HCT116 (cell line): ENCODE data around the gene PGGHG. TPM values are rescaled to one million over a fixed set of nuclear protein-coding genes. Genes with fewer than 3 reads are reported as not detected.

Source experiments
- ATAC-seq: fragments of 200-7000 bp; cut with Tn5 transposase; 2 replicates; pipeline ENCODE4 v1.9.1; 2020; ENCODE audit warnings: mild to moderate bottlenecking, moderate library complexity
- BruUV-seq: library from RNA; stranded (reverse); fragments of 400-500 nt; replicated peaks from 2 replicates; lab custom pipeline; 2021; lab: Mats Ljungman, UMichigan
- CTCF ChIA-PET: fragments of 300-600 bp; sonication (Branson Sonifier 250); formaldehyde crosslinking; loops from one replicate; lab custom pipeline; 2021; ENCODE audit warnings: antibody characterized with exemption; lab: Charles Lee
- POLR2A ChIA-PET: fragments of 300-600, 350-600 bp; sonication (Branson Sonifier 250); formaldehyde crosslinking; loops from one replicate; lab custom pipeline; 2021; ENCODE audit warnings: antibody characterized with exemption; lab: Charles Lee
- RAD21 ChIA-PET, 2 experiments: fragments of 300-600 bp; sonication (Branson Sonifier 250); formaldehyde crosslinking; loops; one replicate each; lab custom pipeline; 2023; ENCODE audit warnings: low total read pairs in 2 of 2; ENCODE audit not compliant: uncharacterized antibody in 2 of 2, unreplicated experiment in 2 of 2, low non-redundant PET in 1 of 2; lab: Charles Lee
- DNase-seq: peaks from one replicate; pipeline ENCODE4 v3.0.0-alpha.2; 2010; ENCODE audit warnings: low read depth, low spot score
- H2AFZ ChIP-seq: fragments of 200-600 bp; shearing (Covaris generic), sonication (generic); 2 replicates; pipeline ENCODE4 v1.6.1; 2017; ENCODE audit warnings: low read depth, mixed run types, mixed read lengths, antibody characterized with exemption, low read length; ENCODE audit not compliant: poor library complexity, severe bottlenecking
- H3K27ac ChIP-seq: 2 replicates; pipeline ENCODE4 v1.5.1; 2012; ENCODE audit warnings: low read depth, low read length
- H3K27me3 ChIP-seq: fragments of 200-600 bp; sonication (generic); 2 replicates; pipeline ENCODE4 v1.6.1; 2016; ENCODE audit warnings: mixed run types, low read length, mixed read lengths; ENCODE audit not compliant: insufficient read depth
- H3K36me3 ChIP-seq, 2 experiments: fragments of 200-500 bp in 1 of 2; fragments of 200-600 bp in 1 of 2; sonication (Bioruptor generic) in 1 of 2; sonication (generic) in 1 of 2; 2 replicates each; pipeline versions ENCODE4 v1.5.1 to v1.6.1; 2014 to 2016; ENCODE audit warnings: low read length in 2 of 2, inconsistent platforms in 1 of 2, mixed read lengths in 1 of 2, mixed run types in 1 of 2; ENCODE audit not compliant: insufficient read depth in 2 of 2, control insufficient read depth in 1 of 2
- H3K4me1 ChIP-seq, 2 experiments: fragments of 200-600 bp in 1 of 2; sonication (generic) in 1 of 2; 2 replicates each; pipeline versions ENCODE4 v1.5.1 to v1.6.1; 2012 to 2017; ENCODE audit warnings: low read length in 2 of 2, inconsistent platforms in 1 of 2, mild to moderate bottlenecking in 1 of 2, mixed read lengths in 1 of 2, mixed run types in 1 of 2, moderate library complexity in 1 of 2; ENCODE audit not compliant: insufficient read depth in 2 of 2, control insufficient read depth in 1 of 2
- H3K4me2 ChIP-seq: fragments of 200-600 bp; sonication (generic); 2 replicates; pipeline ENCODE4 v1.6.1; 2017; ENCODE audit warnings: mixed run types, low read length, mixed read lengths
- H3K4me3 ChIP-seq, 2 experiments: fragments of 200-600 bp in 1 of 2; sonication (generic) in 1 of 2; replicated peaks in 1 of 2; 2 replicates each; pipeline ENCODE4 v1.5.1; 2011 to 2016; ENCODE audit warnings: low read length in 2 of 2, control low read depth in 1 of 2, low read depth in 1 of 2, mild to moderate bottlenecking in 1 of 2, mixed read lengths in 1 of 2, mixed run types in 1 of 2
- H3K79me2 ChIP-seq: fragments of 200-600 bp; sonication (generic); 2 replicates; pipeline ENCODE4 v1.6.1; 2017; ENCODE audit warnings: mild to moderate bottlenecking, mixed run types, low read length, moderate library complexity, mixed read lengths; ENCODE audit not compliant: insufficient read depth
- H3K9ac ChIP-seq: fragments of 200-600 bp; sonication (generic); 2 replicates; pipeline ENCODE4 v1.6.1; 2016; ENCODE audit warnings: low read length, mixed read lengths
- H3K9me2 ChIP-seq: fragments of 200-600 bp; sonication (generic), shearing (Covaris generic); 2 replicates; pipeline ENCODE4 v1.6.1; 2017; ENCODE audit warnings: mixed run types, mild to moderate bottlenecking, moderate library complexity; ENCODE audit not compliant: insufficient read depth
- H3K9me3 ChIP-seq, 2 experiments: fragments of 200-500 bp in 1 of 2; fragments of 200-600 bp in 1 of 2; sonication (Bioruptor generic) in 1 of 2; sonication (generic) in 1 of 2; 2 replicates each; pipeline ENCODE4 v1.6.1; 2014 to 2017; ENCODE audit warnings: low read length in 2 of 2, mixed read lengths in 2 of 2, inconsistent platforms in 1 of 2, low read depth in 1 of 2, mild to moderate bottlenecking in 1 of 2, mixed run types in 1 of 2, moderate library complexity in 1 of 2; ENCODE audit not compliant: control insufficient read depth in 1 of 2, insufficient read depth in 1 of 2
- H4K20me1 ChIP-seq: fragments of 200-600 bp; sonication (generic), shearing (Covaris generic); 2 replicates; pipeline ENCODE4 v1.6.1; 2017; ENCODE audit warnings: mixed run types, mild to moderate bottlenecking, moderate library complexity; ENCODE audit not compliant: insufficient read depth
- ATF3 ChIP-seq: IDR thresholded peaks from 2 replicates; pipeline ENCODE4 v1.6.1; 2012
- RAD21 ChIP-seq: IDR thresholded peaks from 2 replicates; pipeline ENCODE4 v1.6.1; 2012; ENCODE audit warnings: low read depth, mild to moderate bottlenecking
- TCF7L2 ChIP-seq: IDR thresholded peaks from 2 replicates; pipeline ENCODE4 v1.7.0; 2011; ENCODE audit warnings: borderline replicate concordance, inconsistent platforms; ENCODE audit not compliant: insufficient read depth, insufficient read length; ENCODE audit errors: extremely low read depth
- ZBTB33 ChIP-seq: IDR thresholded peaks from 2 replicates; pipeline ENCODE4 v1.6.1; 2011; ENCODE audit warnings: mild to moderate bottlenecking, low read length, moderate library complexity; ENCODE audit not compliant: insufficient replicate concordance; ENCODE audit errors: extremely low read depth
- ZFX ChIP-seq: fragments of 450-650 bp; IDR thresholded peaks from 2 replicates; pipeline ENCODE4 v1.6.1; 2017
- ZNF274 ChIP-seq: fragments of 200-500 bp; sonication (Bioruptor generic); IDR thresholded peaks from 2 replicates; pipeline ENCODE4 v1.6.1; 2014; ENCODE audit warnings: mild to moderate bottlenecking, low read depth, low read length, inconsistent platforms
- intact Hi-C: fragments of 100-400 bp; cut with micrococcal nuclease; formaldehyde crosslinking; loops from 2 replicates; pipeline ENCODE4 v1.10.0; 2022
- total RNA-seq: library from RNA; stranded (reverse); gene quantifications from one replicate; pipeline ENCODE4 v1.2.1, GENCODE V29; 2021; ENCODE audit not compliant: unreplicated experiment

The PGGHG gene
- total RNA-seq, 1 experiment from 2014 or later = 57.5 TPM

GRCh38 chr11:337711-338110 is 48.8 kb downstream of the PGGHG start (continued):
- TF ChIP-seq ATF3 (no peak), ZNF274 (no peak), ZBTB33 (no peak), TCF7L2 (no peak), ZFX (no peak)

- intact Hi-C loops = no loop called here
- H3K9me3 ChIP-seq = no peaks in the 10 kb centered on the region
- no peak overlapping the region for H3K4me3 ChIP-seq
- H3K27me3 ChIP-seq = no peaks in the 10 kb centered on the region
- POLR2A ChIA-PET = interaction anchor here (1.4 kb wide), 1 partner anchor 15 kb away, joined by 4 read pairs; no protein-coding TSS in a partner anchor
- H2AFZ ChIP-seq = no peak overlapping the region
- no peaks in the 10 kb centered on the region for H3K9me2 ChIP-seq
- H3K9ac ChIP-seq = no peak overlapping the region
- no peak for DNase-seq
- H3K36me3 ChIP-seq = no peaks in the 10 kb centered on the region
- CTCF ChIA-PET = no interaction called here
- no peaks in the 10 kb centered on the region for H4K20me1 ChIP-seq
- RAD21 ChIA-PET = no interaction called here
- no peak for ATAC-seq
- no peak for TF ChIP-seq RAD21
- no TSS peak for BruUV-seq
- no peak overlapping the region for H3K27ac ChIP-seq
- H3K79me2 ChIP-seq = no peaks in the 10 kb centered on the region
- no peak overlapping the region for H3K4me2 ChIP-seq
- no peaks in the 10 kb centered on the region for H3K4me1 ChIP-seq
Observed at GRCh38 chr11:339963-340362, 51.0 kb downstream of the PGGHG start.
